ENCODE measurements around the gene PCMT1. TPM values are rescaled to one million over a fixed set of nuclear protein-coding genes. Genes with fewer than 3 reads are reported as not detected.

Gene PCMT1
- total and polyA plus RNA-seq, 9 of the 15 experiments (the other 6 are each of a cell fraction or from before 2014, with no cell fraction given), result 217 to 541 (median 327) TPM

- TF ChIP-seq, protein P1, sequence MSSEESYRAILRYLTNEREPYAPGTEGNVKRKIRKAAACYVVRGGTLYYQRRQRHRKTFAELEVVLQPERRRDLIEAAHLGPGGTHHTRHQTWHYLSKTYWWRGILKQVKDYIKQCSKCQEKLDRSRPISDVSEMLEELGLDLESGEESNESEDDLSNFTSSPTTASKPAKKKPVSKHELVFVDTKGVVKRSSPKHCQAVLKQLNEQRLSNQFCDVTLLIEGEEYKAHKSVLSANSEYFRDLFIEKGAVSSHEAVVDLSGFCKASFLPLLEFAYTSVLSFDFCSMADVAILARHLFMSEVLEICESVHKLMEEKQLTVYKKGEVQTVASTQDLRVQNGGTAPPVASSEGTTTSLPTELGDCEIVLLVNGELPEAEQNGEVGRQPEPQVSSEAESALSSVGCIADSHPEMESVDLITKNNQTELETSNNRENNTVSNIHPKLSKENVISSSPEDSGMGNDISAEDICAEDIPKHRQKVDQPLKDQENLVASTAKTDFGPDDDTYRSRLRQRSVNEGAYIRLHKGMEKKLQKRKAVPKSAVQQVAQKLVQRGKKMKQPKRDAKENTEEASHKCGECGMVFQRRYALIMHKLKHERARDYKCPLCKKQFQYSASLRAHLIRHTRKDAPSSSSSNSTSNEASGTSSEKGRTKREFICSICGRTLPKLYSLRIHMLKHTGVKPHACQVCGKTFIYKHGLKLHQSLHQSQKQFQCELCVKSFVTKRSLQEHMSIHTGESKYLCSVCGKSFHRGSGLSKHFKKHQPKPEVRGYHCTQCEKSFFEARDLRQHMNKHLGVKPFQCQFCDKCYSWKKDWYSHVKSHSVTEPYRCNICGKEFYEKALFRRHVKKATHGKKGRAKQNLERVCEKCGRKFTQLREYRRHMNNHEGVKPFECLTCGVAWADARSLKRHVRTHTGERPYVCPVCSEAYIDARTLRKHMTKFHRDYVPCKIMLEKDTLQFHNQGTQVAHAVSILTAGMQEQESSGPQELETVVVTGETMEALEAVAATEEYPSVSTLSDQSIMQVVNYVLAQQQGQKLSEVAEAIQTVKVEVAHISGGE (CRISPR knock-in tag; IDR thresholded peaks at IDR 0.05), result no peak
- TF ChIP-seq ZNF41 (CRISPR knock-in tag; conservative IDR thresholded peaks at IDR 0.05) (no peak; the same call in 1 of the 2 replicates), CHD1 (IDR thresholded peaks at IDR 0.05; ENCODE audit: low read length) (peak; percentile 82), ZNF263 (CRISPR knock-in tag; IDR thresholded peaks at IDR 0.05; ENCODE audit: borderline replicate concordance) (0 out of 2 replicates have a peak, but pooled peaks have one; percentile 64), ZNF589 (CRISPR knock-in tag; IDR thresholded peaks at IDR 0.05; ENCODE audit: low read depth) (0 out of 2 replicates have a peak, but pooled peaks have one; percentile 5), E2F3 (CRISPR knock-in tag; IDR thresholded peaks at IDR 0.05) (no peak; the same call in 1 of the 2 replicates), KDM4B (IDR thresholded peaks at IDR 0.05; ENCODE audit: borderline replicate concordance in 2 of 2, low read depth in 1 of 2) (no peak), EP300 (IDR thresholded peaks at IDR 0.05; ENCODE audit: low read length) (no peak), HSF4 (CRISPR knock-in tag; IDR thresholded peaks at IDR 0.05; ENCODE audit: borderline replicate concordance) (no peak), RBM34 (IDR thresholded peaks at IDR 0.05; ENCODE audit: borderline replicate concordance, insufficient read depth, low read length) (no peak), NR3C1 (CRISPR knock-in tag; IDR thresholded peaks at IDR 0.05) (no peak; the same call in 1 of the 2 replicates), POLR2A (conservative IDR thresholded peaks at IDR 0.05) (peak; percentile 95), BACH1 (tag; IDR thresholded peaks at IDR 0.05) (no peak), CREB1 (IDR thresholded peaks at IDR 0.05) (no peak; the same call in 1 of the 2 replicates), CREB1 (CRISPR knock-in tag; IDR thresholded peaks at IDR 0.05) (peak; percentile 32; the same call in 1 of the 2 replicates), PBX2 (CRISPR knock-in tag; IDR thresholded peaks at IDR 0.05; ENCODE audit: low read depth) (no peak), PBX2 (tag; conservative IDR thresholded peaks at IDR 0.05; ENCODE audit: low read depth) (no peak), ZC3H11A (IDR thresholded peaks at IDR 0.05; ENCODE audit: low read depth, low read length) (no peak), ZNF561 (CRISPR knock-in tag; conservative IDR thresholded peaks at IDR 0.05) (no peak), POLR2H (tag; IDR thresholded peaks at IDR 0.05; ENCODE audit: low read depth) (peak; percentile 91; the same call in 1 of the 2 replicates), ZNF280A (IDR thresholded peaks at IDR 0.05; ENCODE audit: low read depth, partially characterized antibody) (no peak)
Observed at GRCh38 chr6:149749594-149750135, at the start of gene PCMT1 (continued).
